ENCODE data around the gene C11orf54.
"Not testable (repeated sequence)": the region's sequence is repeated elsewhere in the genome, so short reads cannot be mapped to it uniquely, and the experiment has no call there.

Gene C11orf54

GRCh38 chr11:93741882-93742226, 382 bp downstream of the C11orf54 start:
- no peak for DNase-seq
- Mint-ChIP-seq H3K9me3 (no peaks in the 10 kb centered on the region), H3K4me3 (peak overlapping the region; percentile 100), H3K27ac (peak overlapping the region; percentile 100), H3K4me1 (ENCODE audit: low read depth) (peaks cover 47% of the 10 kb centered on the region), H3K36me3 (ENCODE audit: low read depth) (peaks cover 71% of the 10 kb centered on the region), H3K27me3 (no peaks in the 10 kb centered on the region)

GRCh38 chr11:93743291-93743690, 1.8 kb downstream of the C11orf54 start:
- Mint-ChIP-seq H3K27me3 (no peaks in the 10 kb centered on the region), H3K36me3 (ENCODE audit: low read depth) (peaks cover 63% of the 10 kb centered on the region), H3K4me3 (peak overlapping the region; percentile 100), H3K4me1 (ENCODE audit: low read depth) (peaks cover 34% of the 10 kb centered on the region), H3K27ac (peak overlapping the region; percentile 22), H3K9me3 (no peaks in the 10 kb centered on the region)
- no peak for DNase-seq

- Mint-ChIP-seq H3K36me3 (ENCODE audit: low read depth) (peaks cover 53% of the 10 kb centered on the region), H3K9me3 (no peaks in the 10 kb centered on the region), H3K27ac (no peak overlapping the region), H3K27me3 (no peaks in the 10 kb centered on the region), H3K4me3 (no peak overlapping the region), H3K4me1 (ENCODE audit: low read depth) (peaks cover 32% of the 10 kb centered on the region)
- DNase-seq, result no peak
Measured at GRCh38 chr11:93744669-93745004, 3.2 kb downstream of the C11orf54 start.

- peaks cover 32% of the 10 kb centered on the region for H3K4me1 Mint-ChIP-seq (ENCODE audit: low read depth)
- H3K27me3 Mint-ChIP-seq, H3K9me3 Mint-ChIP-seq, DNase-seq, H3K27ac Mint-ChIP-seq, H3K4me3 Mint-ChIP-seq: not testable (repeated sequence)
- peaks cover 47% of the 10 kb centered on the region for H3K36me3 Mint-ChIP-seq (ENCODE audit: low read depth)
Measured at GRCh38 chr11:93745005-93745755, 3.7 kb downstream of the C11orf54 start.

DNA sequence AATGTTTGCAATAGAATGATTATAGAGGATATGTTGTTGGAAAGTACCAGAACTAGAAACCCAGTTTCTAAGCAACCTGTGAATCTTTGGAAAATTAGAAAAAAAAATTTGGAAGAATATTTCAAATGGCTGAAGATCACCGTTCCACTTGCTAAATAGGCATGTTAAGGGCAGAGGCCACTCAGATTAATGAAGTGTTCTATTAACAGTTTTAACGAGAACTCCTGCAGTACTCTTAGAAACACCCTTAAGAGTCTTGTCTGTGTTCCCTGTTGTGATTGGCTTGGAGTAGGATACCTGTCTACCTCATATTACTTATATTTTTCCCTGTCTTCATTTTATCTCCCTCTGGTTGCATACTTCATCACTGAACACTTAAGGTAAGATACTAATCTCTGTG, 4.6 kb downstream of the C11orf54 start:
- Mint-ChIP-seq H3K4me3 (no peak overlapping the region), H3K36me3 (ENCODE audit: low read depth) (peaks cover 44% of the 10 kb centered on the region), H3K4me1 (ENCODE audit: low read depth) (peaks cover 32% of the 10 kb centered on the region), H3K9me3 (no peaks in the 10 kb centered on the region), H3K27ac (no peak overlapping the region), H3K27me3 (no peaks in the 10 kb centered on the region)
- DNase-seq, result no peak

GRCh38 chr11:93747122-93747521, 5.7 kb downstream of the C11orf54 start:
- Mint-ChIP-seq H3K9me3 (no peaks in the 10 kb centered on the region), H3K27me3 (no peaks in the 10 kb centered on the region), H3K27ac (no peak overlapping the region), H3K4me3 (no peak overlapping the region), H3K4me1 (ENCODE audit: low read depth) (peaks cover 28% of the 10 kb centered on the region), H3K36me3 (ENCODE audit: low read depth) (peaks cover 38% of the 10 kb centered on the region)
- DNase-seq, result no peak

- Mint-ChIP-seq H3K4me3 (no peak overlapping the region), H3K9me3 (no peaks in the 10 kb centered on the region), H3K4me1 (ENCODE audit: low read depth) (peaks cover 4% of the 10 kb centered on the region), H3K27me3 (no peaks in the 10 kb centered on the region), H3K27ac (no peak overlapping the region), H3K36me3 (ENCODE audit: low read depth) (peaks cover 49% of the 10 kb centered on the region)
- DNase-seq, result no peak
Measured at GRCh38 chr11:93751001-93751400, 9.5 kb downstream of the C11orf54 start.

GRCh38 chr11:93753241-93753640, 11.8 kb downstream of the C11orf54 start:
- no peak for DNase-seq
- no peak overlapping the region for H3K4me3 Mint-ChIP-seq
- no peaks in the 10 kb centered on the region for H3K4me1 Mint-ChIP-seq (ENCODE audit: low read depth)
- H3K36me3 Mint-ChIP-seq (ENCODE audit: low read depth), result peaks cover 63% of the 10 kb centered on the region
- H3K27ac Mint-ChIP-seq, result no peak overlapping the region
- no peaks in the 10 kb centered on the region for H3K27me3 Mint-ChIP-seq
- no peaks in the 10 kb centered on the region for H3K9me3 Mint-ChIP-seq

GRCh38 chr11:93756748-93757147, 15.3 kb downstream of the C11orf54 start:
- no peaks in the 10 kb centered on the region for H3K4me1 Mint-ChIP-seq (ENCODE audit: low read depth)
- H3K4me3 Mint-ChIP-seq, result no peak overlapping the region
- H3K9me3 Mint-ChIP-seq, result no peaks in the 10 kb centered on the region
- no peak overlapping the region for H3K27ac Mint-ChIP-seq
- no peaks in the 10 kb centered on the region for H3K27me3 Mint-ChIP-seq
- peaks cover 81% of the 10 kb centered on the region for H3K36me3 Mint-ChIP-seq (ENCODE audit: low read depth)
- no peak for DNase-seq

GRCh38 chr11:93757301-93757700, 15.8 kb downstream of the C11orf54 start:
- no peaks in the 10 kb centered on the region for H3K4me1 Mint-ChIP-seq (ENCODE audit: low read depth)
- no peaks in the 10 kb centered on the region for H3K9me3 Mint-ChIP-seq
- no peak for DNase-seq
- H3K27ac Mint-ChIP-seq, result no peak overlapping the region
- H3K36me3 Mint-ChIP-seq (ENCODE audit: low read depth), result peaks cover 78% of the 10 kb centered on the region
- H3K4me3 Mint-ChIP-seq, result no peak overlapping the region
- no peaks in the 10 kb centered on the region for H3K27me3 Mint-ChIP-seq

DNA sequence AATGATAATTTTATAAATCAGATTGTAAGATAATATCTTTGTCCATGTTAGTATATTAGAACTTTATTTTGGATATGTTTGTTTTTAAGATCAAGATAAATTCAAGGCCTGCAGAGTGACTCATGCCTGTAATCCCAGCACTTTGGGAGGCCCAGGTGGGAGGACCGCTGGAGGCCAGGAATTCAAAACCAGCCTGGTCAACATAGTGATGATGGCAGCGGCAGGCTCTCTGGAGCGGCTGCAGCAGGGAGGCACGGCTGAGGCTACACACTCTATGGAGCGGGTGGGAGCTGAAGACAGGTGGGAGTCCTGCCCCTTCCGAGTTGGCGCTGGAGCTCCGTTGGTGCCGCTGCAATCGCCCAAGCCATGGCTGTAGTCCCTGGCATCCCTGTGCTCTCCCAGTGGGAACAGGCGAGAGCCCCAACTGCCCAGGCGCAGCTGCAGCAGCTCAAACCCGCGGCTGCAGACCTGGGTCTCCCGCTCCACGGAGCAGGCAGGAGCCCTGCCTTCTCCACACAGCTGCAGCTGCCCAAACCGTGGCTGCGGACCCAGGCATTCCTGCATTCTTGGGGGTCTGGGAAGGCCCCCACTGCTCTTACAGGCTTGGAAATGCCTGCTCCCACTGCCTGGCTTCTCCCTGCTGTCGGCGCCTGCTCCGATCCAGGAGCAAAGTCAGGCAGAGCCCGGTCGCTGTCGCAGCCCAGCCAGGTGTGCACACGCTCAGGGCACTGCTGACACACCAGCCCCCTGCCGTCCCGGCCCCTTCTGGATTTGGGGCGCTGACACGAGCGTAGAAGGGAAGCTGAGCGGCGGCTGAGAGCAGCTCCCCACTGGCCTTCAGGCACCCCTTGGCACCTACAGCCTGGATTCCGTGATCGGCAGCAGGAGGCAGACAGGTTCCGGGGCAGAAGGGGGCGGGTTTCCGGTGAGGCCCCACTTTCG, 16.7 kb downstream of the C11orf54 start:
- no peaks in the 10 kb centered on the region for H3K9me3 Mint-ChIP-seq
- DNase-seq, result no peak
- H3K27ac Mint-ChIP-seq, result no peak overlapping the region
- no peaks in the 10 kb centered on the region for H3K4me1 Mint-ChIP-seq (ENCODE audit: low read depth)
- no peak overlapping the region for H3K4me3 Mint-ChIP-seq
- H3K36me3 Mint-ChIP-seq (ENCODE audit: low read depth), result peaks cover 73% of the 10 kb centered on the region
- no peaks in the 10 kb centered on the region for H3K27me3 Mint-ChIP-seq

DNA sequence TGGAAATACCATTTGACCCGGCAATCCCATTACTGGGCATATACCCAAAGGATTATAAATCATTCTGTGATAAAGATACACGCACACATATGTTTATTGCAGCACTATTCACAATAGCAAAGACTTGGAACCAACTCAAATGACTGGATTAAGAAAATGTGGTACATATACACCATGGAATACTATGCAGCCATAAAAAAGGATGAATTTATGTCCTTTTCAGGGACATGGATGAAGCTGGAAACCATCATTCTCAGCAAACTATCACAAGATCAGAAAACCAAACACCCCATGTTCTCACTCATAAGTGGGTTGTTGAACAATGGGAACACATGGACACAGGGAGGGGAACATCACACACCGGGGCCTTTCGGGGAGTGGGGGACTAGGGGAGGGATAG, 17.7 kb downstream of the C11orf54 start:
- not testable (repeated sequence) for DNase-seq; H3K9me3 Mint-ChIP-seq; H3K4me3 Mint-ChIP-seq; H3K27ac Mint-ChIP-seq; H3K4me1 Mint-ChIP-seq (ENCODE audit: low read depth); H3K27me3 Mint-ChIP-seq
- H3K36me3 Mint-ChIP-seq (ENCODE audit: low read depth), result peaks cover 71% of the 10 kb centered on the region

DNA sequence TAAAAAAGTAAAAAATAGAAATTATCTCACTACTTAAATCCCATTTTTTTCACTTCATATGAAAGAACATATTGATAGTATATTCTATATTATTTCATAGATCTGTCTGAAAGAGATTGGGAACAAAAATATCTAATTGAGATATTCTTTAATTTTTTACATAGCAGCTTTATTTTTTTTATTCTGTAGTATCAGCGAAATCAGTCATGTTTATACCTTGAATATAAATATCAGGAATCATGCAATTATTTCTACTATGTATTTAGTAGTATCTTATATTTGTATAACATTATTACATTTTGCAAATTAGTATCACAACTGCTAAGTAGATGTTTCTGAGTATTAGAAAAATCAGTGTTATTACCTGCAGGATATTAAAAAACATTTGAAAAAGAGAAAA, 20.4 kb downstream of the C11orf54 start:
- no peak for DNase-seq
- Mint-ChIP-seq H3K4me1 (ENCODE audit: low read depth) (no peaks in the 10 kb centered on the region), H3K9me3 (peaks cover 3% of the 10 kb centered on the region), H3K36me3 (ENCODE audit: low read depth) (peaks cover 79% of the 10 kb centered on the region), H3K27me3 (no peaks in the 10 kb centered on the region), H3K27ac (no peak overlapping the region), H3K4me3 (no peak overlapping the region)

- Mint-ChIP-seq H3K27ac (no peak overlapping the region), H3K27me3 (no peaks in the 10 kb centered on the region), H3K9me3 (peaks cover 5% of the 10 kb centered on the region), H3K36me3 (ENCODE audit: low read depth) (peaks cover 51% of the 10 kb centered on the region), H3K4me3 (no peak overlapping the region), H3K4me1 (ENCODE audit: low read depth) (no peaks in the 10 kb centered on the region)
- no peak for DNase-seq
Measured at GRCh38 chr11:93765551-93765950, 24.1 kb downstream of the C11orf54 start.

DNA sequence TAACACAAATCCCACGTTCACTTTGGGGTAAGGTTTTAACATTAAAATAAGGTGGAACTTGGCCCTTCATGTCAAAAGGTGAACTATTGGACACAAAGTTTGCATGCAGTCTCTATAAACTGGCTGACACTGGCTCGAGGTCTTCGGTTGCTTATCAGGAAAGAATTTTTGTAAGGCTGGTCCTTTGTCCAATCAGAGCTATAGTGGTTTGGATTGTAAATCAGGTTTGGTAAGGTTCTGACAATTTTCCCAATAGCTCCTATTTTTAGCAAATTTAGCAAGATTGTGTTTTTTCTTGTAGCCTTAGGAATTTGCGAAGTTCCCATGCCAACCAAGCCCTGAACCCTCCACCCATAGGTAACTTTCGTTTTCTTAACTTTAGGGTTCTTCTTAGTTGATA, 25.0 kb downstream of the C11orf54 start:
- Mint-ChIP-seq H3K27ac (no peak overlapping the region), H3K9me3 (peaks cover 5% of the 10 kb centered on the region), H3K27me3 (no peaks in the 10 kb centered on the region), H3K4me1 (ENCODE audit: low read depth) (no peaks in the 10 kb centered on the region), H3K4me3 (no peak overlapping the region), H3K36me3 (ENCODE audit: low read depth) (peaks cover 42% of the 10 kb centered on the region)
- no peak for DNase-seq

All from activated T-cell treated with anti-CD3 and anti-CD28 coated beads, Interleukin-2, amount 50 U/mL, for 24 hours (primary cell).